GM18526 (cell line): Measurements from ENCODE around the gene ANKRD12.

ENCODE experiments used
- POLR2A ChIP-seq: IDR thresholded peaks from 3 replicates; pipeline ENCODE4 v1.6.1; 2011; ENCODE audit not compliant: insufficient read length; ENCODE audit errors: extremely low read depth

Gene ANKRD12

GRCh38 chr18:9156604-9157249, 20.1 kb downstream of the ANKRD12 start:
- TF ChIP-seq POLR2A = no peak

- TF ChIP-seq POLR2A = no peak
These were observed 21.2 kb downstream of the ANKRD12 start for GRCh38 chr18:9157806-9158205.

- TF ChIP-seq POLR2A = no peak
These were observed 23.4 kb downstream of the ANKRD12 start for GRCh38 chr18:9160014-9160413.

- TF ChIP-seq POLR2A = no peak
These were observed 36.0 kb downstream of the ANKRD12 start for GRCh38 chr18:9172506-9173127.

- no peak for TF ChIP-seq POLR2A
These were observed 37.2 kb downstream of the ANKRD12 start for GRCh38 chr18:9173770-9174233.

GRCh38 chr18:9174302-9174701, 37.7 kb downstream of the ANKRD12 start:
- no peak for TF ChIP-seq POLR2A

- TF ChIP-seq POLR2A = no peak
These were observed 38.5 kb downstream of the ANKRD12 start for GRCh38 chr18:9175115-9175514.

GRCh38 chr18:9177031-9177430, 40.5 kb downstream of the ANKRD12 start:
- no peak for TF ChIP-seq POLR2A

GRCh38 chr18:9177466-9177865, 40.9 kb downstream of the ANKRD12 start:
- TF ChIP-seq POLR2A = no peak

- TF ChIP-seq POLR2A = no peak
These were observed 42.0 kb downstream of the ANKRD12 start for GRCh38 chr18:9178557-9178956.

GRCh38 chr18:9181275-9181674, 44.7 kb downstream of the ANKRD12 start:
- no peak for TF ChIP-seq POLR2A

GRCh38 chr18:9182852-9183399, 46.3 kb downstream of the ANKRD12 start:
- TF ChIP-seq POLR2A = no peak

- TF ChIP-seq POLR2A = no peak
These were observed 48.5 kb downstream of the ANKRD12 start for GRCh38 chr18:9184998-9185613.

- no peak for TF ChIP-seq POLR2A
These were observed 52.0 kb downstream of the ANKRD12 start for GRCh38 chr18:9188359-9189231.

- no peak for TF ChIP-seq POLR2A
These were observed 52.9 kb downstream of the ANKRD12 start for GRCh38 chr18:9189491-9189890.

- no peak for TF ChIP-seq POLR2A
These were observed 55.2 kb downstream of the ANKRD12 start for GRCh38 chr18:9191658-9192256.
